Brain microvascular endothelial cell (primary cell): Measurements from ENCODE around the gene AMBRA1.

Source experiments
- DNase-seq: peaks from one replicate; pipeline ENCODE4 v3.0.0-alpha.2; 2020
- H3K27ac ChIP-seq: fragments of 250-450 bp; sonication (Bioruptor Pico); 2 replicates; pipeline ENCODE4 v1.5.1; 2020; ENCODE audit warnings: mild to moderate bottlenecking, moderate library complexity
- H3K27me3 ChIP-seq: fragments of 250-450 bp; sonication (Bioruptor Pico); replicated peaks from 2 replicates; pipeline ENCODE4 v1.5.1; 2020; ENCODE audit warnings: mild to moderate bottlenecking
- H3K36me3 ChIP-seq: fragments of 250-450 bp; sonication (Bioruptor Pico); replicated peaks from 2 replicates; pipeline ENCODE4 v1.5.1; 2020; ENCODE audit warnings: mild to moderate bottlenecking
- H3K4me3 ChIP-seq: 2 replicates; pipeline ENCODE4 v1.5.1; 2011; ENCODE audit warnings: low read depth, mild to moderate bottlenecking, control low read depth, low read length, moderate library complexity
- CTCF ChIP-seq: IDR thresholded peaks from 2 replicates; pipeline ENCODE4 v1.5.1; 2011; ENCODE audit warnings: low read depth, mild to moderate bottlenecking, moderate library complexity, low read length, control low read depth, inconsistent platforms; ENCODE audit errors: missing control alignments
- in situ Hi-C: cut with HindIII; loops from 2 replicates; pipeline ENCODE4 v1.10.0; 2017; ENCODE audit warnings: low sequenced_read_pairs, low pct_ligation_motif_present

Gene AMBRA1

GRCh38 chr11:46577058-46577457, 16.8 kb downstream of the AMBRA1 start:
- H3K4me3 ChIP-seq, result no peak overlapping the region
- H3K36me3 ChIP-seq, result no peaks in the 10 kb centered on the region
- in situ Hi-C loops, result no loop called here
- TF ChIP-seq CTCF, result no peak
- H3K27ac ChIP-seq, result no peak overlapping the region
- DNase-seq, result no peak
- no peaks in the 10 kb centered on the region for H3K27me3 ChIP-seq

GRCh38 chr11:46574656-46575055, 19.2 kb downstream of the AMBRA1 start:
- Histone ChIP-seq H3K36me3 (no peaks in the 10 kb centered on the region), H3K27me3 (no peaks in the 10 kb centered on the region), H3K27ac (no peak overlapping the region), H3K4me3 (no peak overlapping the region)
- no peak for TF ChIP-seq CTCF
- no peak for DNase-seq
- in situ Hi-C loops, result no loop called here

GRCh38 chr11:46570790-46571398, 22.9 kb downstream of the AMBRA1 start:
- TF ChIP-seq CTCF, result no peak
- no peaks in the 10 kb centered on the region for H3K36me3 ChIP-seq
- in situ Hi-C loops, result no loop called here

GRCh38 chr11:46565232-46565840, 28.5 kb downstream of the AMBRA1 start:
- no peaks in the 10 kb centered on the region for H3K27me3 ChIP-seq
- no peaks in the 10 kb centered on the region for H3K36me3 ChIP-seq
- in situ Hi-C loops, result no loop called here
- H3K4me3 ChIP-seq, result no peak overlapping the region
- TF ChIP-seq CTCF, result no peak
- no peak for DNase-seq
- H3K27ac ChIP-seq, result no peak overlapping the region

More at GRCh38 chr11:46570790-46571398, 22.9 kb downstream of the AMBRA1 start:
- no peak overlapping the region for H3K27ac ChIP-seq
- H3K4me3 ChIP-seq, result no peak overlapping the region
- H3K27me3 ChIP-seq, result no peaks in the 10 kb centered on the region
- no peak for DNase-seq

- Histone ChIP-seq H3K27ac (no peak overlapping the region), H3K36me3 (no peaks in the 10 kb centered on the region), H3K4me3 (no peak overlapping the region), H3K27me3 (no peaks in the 10 kb centered on the region)
- TF ChIP-seq CTCF, result no peak
- DNase-seq, result no peak
- in situ Hi-C loops, result no loop called here
These were observed 29.4 kb downstream of the AMBRA1 start for GRCh38 chr11:46564459-46564858.

- no peak for TF ChIP-seq CTCF
- no peak overlapping the region for H3K27ac ChIP-seq
- no peak for DNase-seq
- in situ Hi-C loops, result no loop called here
- H3K27me3 ChIP-seq, result no peaks in the 10 kb centered on the region
- no peak overlapping the region for H3K4me3 ChIP-seq
- H3K36me3 ChIP-seq, result no peaks in the 10 kb centered on the region
These were observed 31.3 kb downstream of the AMBRA1 start for GRCh38 chr11:46562527-46562926.
